ENCODE measurements around the gene COL18A1.

GRCh38 chr21:45498646-45499000 is 93.7 kb downstream of the COL18A1 start:
- no peak for TF ChIP-seq CTCF (IDR thresholded peaks at IDR 0.05)
- TF ChIP-seq POLR2AphosphoS5 (IDR thresholded peaks at IDR 0.05), result no peak
- TF ChIP-seq POLR2A (IDR thresholded peaks at IDR 0.05), result no peak
- no peak for TF ChIP-seq EP300 (IDR thresholded peaks at IDR 0.05; ENCODE audit: low read depth)

Measured in transverse colon (tissue), 4 donors.